ENCODE data around the gene CLP1. TPM values are rescaled to one million over a fixed set of nuclear protein-coding genes. Genes with fewer than 3 reads are reported as not detected.

The CLP1 gene
- polyA plus RNA-seq, 3 donors, result 7.6 to 17.9 (median 12.9) TPM

DNA sequence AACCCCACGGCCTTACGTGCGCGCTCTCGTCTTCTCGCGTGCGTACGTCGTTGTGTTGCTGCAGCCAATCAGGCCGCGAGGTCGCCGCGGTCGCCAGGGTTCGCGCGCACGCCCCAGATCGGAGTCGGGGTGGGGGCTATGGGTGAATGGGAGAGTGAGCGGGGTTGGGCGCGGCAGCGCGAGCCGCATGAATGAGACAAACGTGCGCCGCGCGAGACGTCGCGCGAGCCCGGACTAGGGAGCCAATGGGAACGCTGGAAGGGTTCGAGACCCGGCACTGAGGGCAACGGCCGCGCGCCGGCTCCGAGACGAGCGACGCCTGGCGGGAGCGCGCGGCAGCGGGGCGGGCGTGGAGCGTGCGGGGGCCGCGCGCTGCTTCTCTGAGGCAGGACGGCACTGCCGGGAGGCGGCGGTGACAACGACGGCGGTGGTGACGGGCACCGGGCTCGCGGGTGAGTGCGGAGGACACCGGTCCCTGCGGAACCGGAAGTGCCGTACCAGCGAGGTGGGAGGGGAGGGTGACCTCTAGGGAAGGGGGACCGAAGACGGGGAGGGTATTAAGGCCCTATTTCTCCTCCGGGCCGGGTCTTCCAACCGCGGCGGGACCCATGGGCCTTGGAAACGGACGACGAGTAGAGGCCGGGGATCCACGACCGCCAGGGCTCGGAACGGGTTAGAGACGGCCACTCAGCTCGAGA is 10.3 kb downstream of the CLP1 start, which contains the start of gene ZDHHC5:
ZDHHC5 (plus strand) TSS at position 379 of the 698 bp plus-strand sequence. CDS start 4,977 bp downstream, outside the sequence.
- Mint-ChIP-seq H3K4me3 (peak within 1 kb of the TSS; percentile 96 to 97), H3K4me1 (peaks cover 28% of the 10 kb centered on the region), H3K9me3 (peaks cover 0 to 2% (median 0%) of the 10 kb centered on the region in 7 donors), H3K27me3 (ENCODE audit: low read depth in 3 of 3) (no peaks in the 10 kb centered on the region), H3K27ac (peak within 1 kb of the TSS; percentile 99 to 100 (median 100)), H3K36me3 (peaks cover 16 to 18% of the 10 kb centered on the region in 2 donors)
- peaks cover 22 to 28% of the 10 kb centered on the region in 2 donors for H3K4me1 ChIP-seq (ENCODE audit: control insufficient read depth in 1 of 2, insufficient read depth in 2 of 2, low read length in 2 of 2)
- intact Hi-C loops (cut with micrococcal nuclease), result loop anchor here (1.0 to 10.0 kb wide), 6 partner anchors 11 to 907 kb away; partner anchors contain the start of genes MED19 (in 2 of the 2), TMX2 (in 2 of the 2), CLP1 (in 1 of the 2) and LPXN (in 1 of the 2)
- peak within 1 kb of the TSS; percentile 96 for H2AFZ ChIP-seq (ENCODE audit: insufficient read depth, low read depth, low read length, poor library complexity, severe bottlenecking)
- H3K36me3 ChIP-seq (replicated peaks in 1 of 2; ENCODE audit: control insufficient read depth in 1 of 2, insufficient read depth in 2 of 2, low read length in 2 of 2), result peaks cover 15 to 21% of the 10 kb centered on the region in 2 donors
- H3K9me3 ChIP-seq (replicated peaks in 1 of 2; ENCODE audit: control insufficient read depth in 1 of 2, insufficient read depth in 1 of 2, low read length in 2 of 2), result no peaks in the 10 kb centered on the region
- peak within 1 kb of the TSS; percentile 99 for H3K9ac ChIP-seq (ENCODE audit: insufficient read depth, low read length, poor library complexity, severe bottlenecking)
- TF ChIP-seq, protein P1, sequence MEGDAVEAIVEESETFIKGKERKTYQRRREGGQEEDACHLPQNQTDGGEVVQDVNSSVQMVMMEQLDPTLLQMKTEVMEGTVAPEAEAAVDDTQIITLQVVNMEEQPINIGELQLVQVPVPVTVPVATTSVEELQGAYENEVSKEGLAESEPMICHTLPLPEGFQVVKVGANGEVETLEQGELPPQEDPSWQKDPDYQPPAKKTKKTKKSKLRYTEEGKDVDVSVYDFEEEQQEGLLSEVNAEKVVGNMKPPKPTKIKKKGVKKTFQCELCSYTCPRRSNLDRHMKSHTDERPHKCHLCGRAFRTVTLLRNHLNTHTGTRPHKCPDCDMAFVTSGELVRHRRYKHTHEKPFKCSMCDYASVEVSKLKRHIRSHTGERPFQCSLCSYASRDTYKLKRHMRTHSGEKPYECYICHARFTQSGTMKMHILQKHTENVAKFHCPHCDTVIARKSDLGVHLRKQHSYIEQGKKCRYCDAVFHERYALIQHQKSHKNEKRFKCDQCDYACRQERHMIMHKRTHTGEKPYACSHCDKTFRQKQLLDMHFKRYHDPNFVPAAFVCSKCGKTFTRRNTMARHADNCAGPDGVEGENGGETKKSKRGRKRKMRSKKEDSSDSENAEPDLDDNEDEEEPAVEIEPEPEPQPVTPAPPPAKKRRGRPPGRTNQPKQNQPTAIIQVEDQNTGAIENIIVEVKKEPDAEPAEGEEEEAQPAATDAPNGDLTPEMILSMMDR (IDR thresholded peaks at IDR 0.05), result peak; percentile 53
- peak within 1 kb of the TSS; percentile 90 for H3K4me2 ChIP-seq (replicated peaks; ENCODE audit: extremely low read depth, low read length, poor library complexity, severe bottlenecking)
- H3K4me3 ChIP-seq (replicated peaks in 1 of 3; ENCODE audit: low read depth in 2 of 3, low read length in 3 of 3), result peak within 1 kb of the TSS; percentile 74 to 99 (median 90)
- H3K79me2 ChIP-seq (ENCODE audit: insufficient read depth, low read length), result peaks cover 49% of the 10 kb centered on the region
- H3K27ac ChIP-seq (ENCODE audit: low read depth in 1 of 2, low read length in 2 of 2), result peak within 1 kb of the TSS; percentile 98 to 99
- under 1% methylated on average over 93 of the region's 96 CpGs for WGBS (ENCODE audit: insufficient coverage)
- DNase-seq, result peak; percentile 95 to 100 (median 100)
- peaks cover 46% of the 10 kb centered on the region for H4K20me1 ChIP-seq (ENCODE audit: insufficient read depth, low read length)
- H3K27me3 ChIP-seq (ENCODE audit: control insufficient read depth in 2 of 2, insufficient read depth in 2 of 2, low read length in 2 of 2), result no peaks in the 10 kb centered on the region

DNA sequence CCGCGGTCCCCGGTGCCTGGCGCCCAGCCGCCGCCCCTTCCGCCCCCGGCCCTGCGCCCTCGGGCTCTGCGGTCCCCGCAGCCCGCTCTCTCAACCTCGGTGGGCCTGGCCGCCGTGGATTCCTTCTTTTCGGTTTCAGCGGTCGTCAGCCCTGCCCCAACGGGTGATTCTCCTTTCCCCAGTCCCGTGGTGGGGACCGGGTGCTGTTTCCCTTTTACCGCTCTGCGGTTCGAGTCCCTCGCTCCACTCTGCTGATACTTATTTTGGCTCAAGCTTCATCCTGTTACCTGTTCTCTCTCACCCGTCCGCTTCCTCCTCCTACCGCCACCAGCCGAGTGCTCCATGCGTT is 10.8 kb downstream of the CLP1 start:
- peak overlapping the region; percentile 99 to 100 (median 100) for H3K27ac Mint-ChIP-seq
- peak overlapping the region; percentile 99 for H3K9ac ChIP-seq (ENCODE audit: insufficient read depth, low read length, poor library complexity, severe bottlenecking)
- intact Hi-C loops (cut with micrococcal nuclease), result loop anchor here in 1 of 2 donors (2.0 to 10.0 kb wide), 3 partner anchors 44 to 906 kb away; partner anchors contain the start of genes LPXN, MED19, TMX2 and UBE2L6
- under 1% methylated on average over 26 of the region's 31 CpGs for WGBS (ENCODE audit: insufficient coverage)
- peaks cover 20 to 24% of the 10 kb centered on the region in 2 donors for H3K36me3 ChIP-seq (replicated peaks in 1 of 2; ENCODE audit: control insufficient read depth in 1 of 2, insufficient read depth in 2 of 2, low read length in 2 of 2)
- peak overlapping the region; percentile 96 to 97 for H3K4me3 Mint-ChIP-seq
- H3K79me2 ChIP-seq (ENCODE audit: insufficient read depth, low read length), result peaks cover 54% of the 10 kb centered on the region
- peaks cover 28% of the 10 kb centered on the region for H3K4me1 Mint-ChIP-seq
- H4K20me1 ChIP-seq (ENCODE audit: insufficient read depth, low read length), result peaks cover 51% of the 10 kb centered on the region
- H3K36me3 Mint-ChIP-seq, result peaks cover 20 to 22% of the 10 kb centered on the region in 2 donors
- peaks cover 22 to 28% of the 10 kb centered on the region in 2 donors for H3K4me1 ChIP-seq (ENCODE audit: control insufficient read depth in 1 of 2, insufficient read depth in 2 of 2, low read length in 2 of 2)
- H3K4me2 ChIP-seq (replicated peaks; ENCODE audit: extremely low read depth, low read length, poor library complexity, severe bottlenecking), result peak overlapping the region; percentile 90
- DNase-seq, result peak; percentile 35 to 50 (median 37)
- H3K9me3 ChIP-seq (replicated peaks in 1 of 2; ENCODE audit: control insufficient read depth in 1 of 2, insufficient read depth in 1 of 2, low read length in 2 of 2), result no peaks in the 10 kb centered on the region
- H3K27me3 Mint-ChIP-seq (ENCODE audit: low read depth in 3 of 3), result peaks cover 0 to 1% (median 0%) of the 10 kb centered on the region in 3 donors
- H3K4me3 ChIP-seq (replicated peaks in 1 of 3; ENCODE audit: low read depth in 2 of 3, low read length in 3 of 3), result peak overlapping the region; percentile 74 to 99 (median 90)
- H3K27me3 ChIP-seq (ENCODE audit: control insufficient read depth in 2 of 2, insufficient read depth in 2 of 2, low read length in 2 of 2), result no peaks in the 10 kb centered on the region
- TF ChIP-seq, protein P1 (IDR thresholded peaks at IDR 0.05), result no peak
- H3K9me3 Mint-ChIP-seq, result peaks cover 0 to 2% (median 0%) of the 10 kb centered on the region in 7 donors
- H3K27ac ChIP-seq (ENCODE audit: low read depth in 1 of 2, low read length in 2 of 2), result peak overlapping the region; percentile 98 to 99
- peak overlapping the region; percentile 96 for H2AFZ ChIP-seq (ENCODE audit: insufficient read depth, low read depth, low read length, poor library complexity, severe bottlenecking)
